Endodermal cell (in vitro differentiated cells): ENCODE measurements around the gene KLRK1. TPM values are rescaled to one million over a fixed set of nuclear protein-coding genes. Genes with fewer than 3 reads are reported as not detected.
A peak's percentile ranks its signal among the peaks of the same experiment; 100 is the strongest.
"Not testable (repeated sequence)": the region's sequence is repeated elsewhere in the genome, so short reads cannot be mapped to it uniquely, and the experiment has no call there.

ENCODE experiments used
- DNase-seq: peaks from one replicate; pipeline ENCODE4 v3.0.0-alpha.2; 2017
- H3K27ac ChIP-seq: 2 replicates; pipeline ENCODE4 v1.5.1; 2013; ENCODE audit warnings: mild to moderate bottlenecking, low read depth, low read length, moderate library complexity
- H3K27me3 ChIP-seq: 2 replicates; pipeline ENCODE4 v1.6.1; 2013; ENCODE audit warnings: mild to moderate bottlenecking, low read length, moderate library complexity; ENCODE audit not compliant: insufficient read depth, control insufficient read depth, poor library complexity, severe bottlenecking
- H3K36me3 ChIP-seq: 2 replicates; pipeline ENCODE4 v1.7.0; 2013; ENCODE audit warnings: mild to moderate bottlenecking, low read length, moderate library complexity; ENCODE audit not compliant: control insufficient read depth, insufficient read depth
- H3K4me1 ChIP-seq: one replicate; pipeline ENCODE4 v1.7.0; 2013; ENCODE audit warnings: low read length; ENCODE audit not compliant: control insufficient read depth, insufficient read depth
- H3K4me3 ChIP-seq: 2 replicates; pipeline ENCODE4 v1.5.1; 2013; ENCODE audit warnings: mild to moderate bottlenecking, low read length, moderate library complexity
- H3K9ac ChIP-seq: 2 replicates; pipeline ENCODE4 v1.6.1; 2013; ENCODE audit warnings: mild to moderate bottlenecking, low read length, moderate library complexity; ENCODE audit not compliant: poor library complexity, severe bottlenecking; ENCODE audit errors: extremely low read depth
- H3K9me3 ChIP-seq: 2 replicates; pipeline ENCODE4 v1.6.1; 2013; ENCODE audit warnings: mild to moderate bottlenecking, low read length, moderate library complexity; ENCODE audit not compliant: control insufficient read depth
- H3K27ac Mint-ChIP-seq: 2 replicates; pipeline ENCODE4 v1.8.0; 2020; ENCODE audit warnings: mixed read lengths
- H3K27me3 Mint-ChIP-seq: 2 replicates; pipeline ENCODE4 v1.8.0; 2021; ENCODE audit warnings: mild to moderate bottlenecking, mixed read lengths; ENCODE audit not compliant: insufficient read depth
- H3K36me3 Mint-ChIP-seq: 2 replicates; pipeline ENCODE4 v1.8.0; 2020; ENCODE audit warnings: low read depth, mixed read lengths
- H3K4me1 Mint-ChIP-seq: 2 replicates; pipeline ENCODE4 v1.8.0; 2020; ENCODE audit warnings: mixed read lengths
- H3K4me3 Mint-ChIP-seq: 2 replicates; pipeline ENCODE4 v1.8.0; 2020; ENCODE audit warnings: mild to moderate bottlenecking, moderate library complexity, mixed read lengths
- H3K9me3 Mint-ChIP-seq: 2 replicates; pipeline ENCODE4 v1.8.0; 2020; ENCODE audit warnings: mild to moderate bottlenecking, mixed read lengths
- WGBS, 2 experiments: methylation state at CpG; one replicate each; pipeline versions ENCODE4 v1.1.5 to v1.1.7; 2013; ENCODE audit warnings: missing lambda C conversion rate in 2 of 2, mixed read lengths in 1 of 2; ENCODE audit not compliant: insufficient coverage in 1 of 2, insufficient read length in 1 of 2; 5-methylcytosine and 5-hydroxymethylcytosine counted together
- total RNA-seq, 2 donors: library from RNA; stranded (reverse); fragmentation: NEBNext Ultra II Directional in 1 of 2; extraction: Animal tissue kit (Norgen Biotek cat#: 25700) in 1 of 2; gene quantifications; 2 replicates in 1 of 2; 3 replicates in 1 of 2; pipeline ENCODE4 v1.2.1, GENCODE V29; 2021
- TF ChIP-seq, protein P1 (sequence below): fragments of 200-600 bp; sonication (generic); conservative IDR thresholded peaks from 2 replicates; pipeline ENCODE4 v1.5.0; 2021; ENCODE audit warnings: antibody characterized with exemption, mild to moderate bottlenecking

The KLRK1 gene
- total RNA-seq, 2 donors from 2014 or later = 0.24 TPM; not detected in 1

DNA sequence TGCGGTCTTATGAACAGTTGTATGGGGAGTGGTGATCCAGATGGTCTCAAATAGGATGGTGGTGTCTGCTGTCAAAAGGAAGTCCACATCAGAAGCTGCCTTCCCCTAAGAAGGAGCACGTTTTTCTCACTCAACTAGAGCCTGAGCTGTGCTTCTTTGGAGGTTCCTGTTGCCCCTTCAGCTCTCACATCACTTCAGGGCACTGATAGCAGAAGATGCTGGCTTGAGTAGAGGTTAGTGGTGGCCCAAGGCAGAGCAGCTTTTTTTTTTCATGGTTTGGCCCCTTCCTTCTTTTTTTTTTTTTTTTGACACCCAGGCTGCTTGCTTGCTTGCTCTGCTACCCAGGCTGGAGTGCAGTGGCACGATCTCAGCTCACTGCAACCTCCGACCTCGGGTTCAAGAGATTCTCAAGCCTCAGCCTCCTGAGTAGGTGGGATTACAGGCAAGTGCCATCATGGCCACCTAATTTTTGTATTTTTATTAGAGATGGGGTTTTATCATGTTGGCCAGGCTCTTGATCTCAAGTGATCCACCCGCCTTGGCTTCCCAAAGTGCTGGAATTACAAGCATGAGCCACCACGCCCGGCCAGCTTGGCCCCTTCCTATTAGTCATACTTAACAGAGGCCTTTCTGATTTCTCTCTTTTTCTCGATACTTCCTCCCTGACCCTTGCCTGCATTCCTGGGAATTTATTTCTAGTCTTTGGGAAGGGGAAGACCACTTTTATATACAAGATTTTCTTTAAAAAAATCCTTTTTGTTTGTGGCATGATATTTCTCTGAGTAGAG lies 50.6 kb downstream of the KLRK1 start:
- Histone ChIP-seq H3K27ac (no peak overlapping the region), H3K36me3 (no peaks in the 10 kb centered on the region), H3K9ac (no peak overlapping the region), H3K4me1 (no peaks in the 10 kb centered on the region), H3K27me3 (no peaks in the 10 kb centered on the region), H3K9me3 (peaks cover 7% of the 10 kb centered on the region), H3K4me3 (no peak overlapping the region)
- Mint-ChIP-seq H3K27me3 (no peaks in the 10 kb centered on the region), H3K9me3 (peaks cover 58% of the 10 kb centered on the region), H3K27ac (no peak overlapping the region), H3K4me3 (no peak overlapping the region), H3K4me1 (peaks cover 27% of the 10 kb centered on the region), H3K36me3 (peaks cover 33% of the 10 kb centered on the region)
- 72 to 89% methylated on average over 3 to 8 of the region's 9 CpGs for WGBS, 2 experiments
- no peak for DNase-seq
- TF ChIP-seq, protein P1, sequence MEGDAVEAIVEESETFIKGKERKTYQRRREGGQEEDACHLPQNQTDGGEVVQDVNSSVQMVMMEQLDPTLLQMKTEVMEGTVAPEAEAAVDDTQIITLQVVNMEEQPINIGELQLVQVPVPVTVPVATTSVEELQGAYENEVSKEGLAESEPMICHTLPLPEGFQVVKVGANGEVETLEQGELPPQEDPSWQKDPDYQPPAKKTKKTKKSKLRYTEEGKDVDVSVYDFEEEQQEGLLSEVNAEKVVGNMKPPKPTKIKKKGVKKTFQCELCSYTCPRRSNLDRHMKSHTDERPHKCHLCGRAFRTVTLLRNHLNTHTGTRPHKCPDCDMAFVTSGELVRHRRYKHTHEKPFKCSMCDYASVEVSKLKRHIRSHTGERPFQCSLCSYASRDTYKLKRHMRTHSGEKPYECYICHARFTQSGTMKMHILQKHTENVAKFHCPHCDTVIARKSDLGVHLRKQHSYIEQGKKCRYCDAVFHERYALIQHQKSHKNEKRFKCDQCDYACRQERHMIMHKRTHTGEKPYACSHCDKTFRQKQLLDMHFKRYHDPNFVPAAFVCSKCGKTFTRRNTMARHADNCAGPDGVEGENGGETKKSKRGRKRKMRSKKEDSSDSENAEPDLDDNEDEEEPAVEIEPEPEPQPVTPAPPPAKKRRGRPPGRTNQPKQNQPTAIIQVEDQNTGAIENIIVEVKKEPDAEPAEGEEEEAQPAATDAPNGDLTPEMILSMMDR = no peak

DNA sequence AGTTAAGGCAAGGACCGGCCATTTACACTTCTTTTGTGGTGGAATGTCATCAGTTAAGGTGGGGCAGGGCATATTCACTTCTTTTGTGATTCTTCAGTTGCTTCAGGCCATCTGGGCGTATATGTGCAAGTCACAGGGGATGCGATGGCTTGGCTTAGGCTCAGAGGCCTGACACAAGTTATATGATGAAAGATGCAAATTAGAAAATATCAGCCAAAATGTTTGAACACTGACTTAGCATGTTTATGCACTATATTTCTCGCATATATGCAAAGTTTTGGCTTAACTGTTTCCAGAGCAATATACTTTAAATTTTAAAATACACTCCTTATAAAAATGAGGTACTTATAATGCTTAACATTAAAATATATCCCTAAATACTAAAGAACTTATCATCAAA lies 51.4 kb downstream of the KLRK1 start:
- WGBS, 2 experiments = 87 to 94% methylated on average over 3 of the region's 4 CpGs
- H3K36me3 Mint-ChIP-seq = peaks cover 30% of the 10 kb centered on the region
- DNase-seq, H3K9me3 ChIP-seq, H3K27ac ChIP-seq, H3K9ac ChIP-seq, H3K27me3 Mint-ChIP-seq, H3K36me3 ChIP-seq, H3K4me3 ChIP-seq, H3K4me1 ChIP-seq, H3K27me3 ChIP-seq: not testable (repeated sequence)
- H3K4me1 Mint-ChIP-seq = peaks cover 34% of the 10 kb centered on the region
- H3K9me3 Mint-ChIP-seq = peaks cover 54% of the 10 kb centered on the region
- peak overlapping the region; percentile 52 for H3K27ac Mint-ChIP-seq
- H3K4me3 Mint-ChIP-seq = peak overlapping the region; percentile 56

DNA sequence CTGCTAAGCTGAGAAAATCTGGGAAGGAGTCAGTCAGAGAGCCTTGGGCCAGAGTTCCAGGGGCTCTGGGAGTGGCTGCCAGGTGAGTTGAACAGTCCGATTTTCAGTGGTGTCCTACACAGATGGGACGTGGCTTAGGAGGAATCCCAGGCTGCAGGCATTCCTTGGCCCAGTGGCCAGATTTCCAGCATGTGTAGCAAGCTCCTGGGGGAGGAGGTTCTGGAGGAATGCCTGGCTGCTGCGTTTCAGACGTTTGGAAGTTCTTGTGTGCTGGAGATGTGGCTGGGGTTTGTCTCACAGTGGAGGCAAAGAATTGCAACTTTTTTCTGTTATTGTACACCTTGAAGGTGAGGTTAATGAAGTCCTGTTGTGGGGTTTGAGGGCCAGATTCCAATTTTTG lies 53.6 kb downstream of the KLRK1 start:
- Mint-ChIP-seq H3K4me3 (peak overlapping the region; percentile 56), H3K4me1 (peaks cover 49% of the 10 kb centered on the region), H3K36me3 (peaks cover 19% of the 10 kb centered on the region), H3K9me3 (peaks cover 40% of the 10 kb centered on the region), H3K27ac (peak overlapping the region; percentile 89)
- H3K27ac ChIP-seq, H3K36me3 ChIP-seq, H3K9me3 ChIP-seq, DNase-seq, H3K4me3 ChIP-seq, H3K27me3 ChIP-seq, H3K9ac ChIP-seq, H3K27me3 Mint-ChIP-seq, H3K4me1 ChIP-seq: not testable (repeated sequence)
- WGBS, 2 experiments = 80% methylated on average over 4 of the region's 4 CpGs; no CpG with 5 or more reads in 1 of the 2 experiments

DNA sequence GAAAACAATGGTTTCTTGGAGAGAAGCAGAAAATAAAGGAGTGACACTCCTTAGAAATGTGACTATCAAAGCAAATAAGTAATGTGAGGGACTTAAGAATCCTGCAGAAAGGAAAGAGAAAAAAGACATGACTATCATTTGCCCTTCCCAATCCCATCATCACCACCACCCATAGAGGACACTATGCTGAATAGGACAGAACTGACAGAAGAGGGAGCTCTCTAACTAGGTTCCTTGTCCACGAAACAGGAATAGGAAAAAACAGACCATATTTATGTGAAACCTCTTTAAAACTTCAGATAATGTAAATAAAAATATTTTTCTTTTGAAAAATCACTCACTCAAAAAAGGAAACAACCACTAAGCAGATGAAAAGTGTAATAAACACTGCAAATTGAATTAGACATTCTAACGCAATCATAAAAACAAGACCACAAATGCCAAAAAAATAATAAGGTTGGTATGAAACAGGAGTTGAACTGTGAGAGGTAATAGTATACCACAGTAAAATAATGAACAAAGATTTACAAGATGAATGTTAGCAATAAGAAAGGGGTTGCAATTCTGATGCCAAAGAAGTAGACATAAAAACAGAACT lies 58.1 kb downstream of the KLRK1 start:
- TF ChIP-seq, protein P1 = peak; percentile 99
- DNase-seq = peak; percentile 48

DNA sequence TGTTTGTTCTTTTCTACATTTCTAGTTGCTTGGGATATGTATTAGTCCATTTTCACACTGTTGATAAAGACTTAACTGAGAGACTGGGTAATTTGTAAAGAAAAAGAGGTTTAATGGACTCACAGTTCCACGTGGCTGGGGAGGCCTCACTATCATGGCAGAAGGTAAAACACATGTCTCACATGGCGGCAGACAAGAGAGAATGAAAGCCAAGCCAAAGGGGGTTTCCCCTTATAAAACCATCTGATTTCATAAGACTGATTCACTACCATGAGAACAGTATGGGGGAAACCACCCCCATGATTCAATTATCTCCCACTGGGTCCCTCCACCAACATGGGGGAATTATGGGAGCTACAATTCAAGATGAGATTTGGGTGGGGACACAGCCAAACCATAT lies 61.1 kb downstream of the KLRK1 start:
- not testable (repeated sequence) for DNase-seq, H3K4me3 Mint-ChIP-seq

More for the DNA sequence above, 58.1 kb downstream of the KLRK1 start:
- Mint-ChIP-seq H3K27me3 (no peaks in the 10 kb centered on the region), H3K36me3 (peaks cover 15% of the 10 kb centered on the region), H3K4me1 (peaks cover 43% of the 10 kb centered on the region), H3K27ac (no peak overlapping the region), H3K9me3 (peaks cover 39% of the 10 kb centered on the region), H3K4me3 (no peak overlapping the region)
- no peaks in the 10 kb centered on the region for H3K4me1 ChIP-seq
- H3K4me3 ChIP-seq = no peak overlapping the region
- WGBS, 2 experiments = no CpG with 5 or more reads among the region's 2 CpGs
- H3K9ac ChIP-seq = no peak overlapping the region
- no peaks in the 10 kb centered on the region for H3K27me3 ChIP-seq
- H3K27ac ChIP-seq = no peak overlapping the region
- H3K9me3 ChIP-seq = peaks cover 15% of the 10 kb centered on the region
- no peaks in the 10 kb centered on the region for H3K36me3 ChIP-seq

More for the DNA sequence above, 61.1 kb downstream of the KLRK1 start:
- H3K4me3 ChIP-seq, H3K9ac ChIP-seq, H3K27me3 Mint-ChIP-seq, H3K36me3 ChIP-seq, H3K27ac Mint-ChIP-seq, H3K27ac ChIP-seq, H3K27me3 ChIP-seq, H3K4me1 ChIP-seq: not testable (repeated sequence)
- H3K4me1 Mint-ChIP-seq = peaks cover 27% of the 10 kb centered on the region
- peaks cover 48% of the 10 kb centered on the region for H3K9me3 Mint-ChIP-seq
- peaks cover 11% of the 10 kb centered on the region for H3K36me3 Mint-ChIP-seq
- peaks cover 15% of the 10 kb centered on the region for H3K9me3 ChIP-seq
- 83 to 84% methylated on average over 1 to 2 of the region's 2 CpGs for WGBS, 2 experiments
